IPS-11a (cell line): ENCODE results near the gene ARFGAP1.

Source experiments
- H3K4me3 ChIP-seq: one replicate; pipeline ENCODE4 v1.5.1; 2013; ENCODE audit warnings: low read depth, low read length, control low read depth

ARFGAP1 gene

DNA sequence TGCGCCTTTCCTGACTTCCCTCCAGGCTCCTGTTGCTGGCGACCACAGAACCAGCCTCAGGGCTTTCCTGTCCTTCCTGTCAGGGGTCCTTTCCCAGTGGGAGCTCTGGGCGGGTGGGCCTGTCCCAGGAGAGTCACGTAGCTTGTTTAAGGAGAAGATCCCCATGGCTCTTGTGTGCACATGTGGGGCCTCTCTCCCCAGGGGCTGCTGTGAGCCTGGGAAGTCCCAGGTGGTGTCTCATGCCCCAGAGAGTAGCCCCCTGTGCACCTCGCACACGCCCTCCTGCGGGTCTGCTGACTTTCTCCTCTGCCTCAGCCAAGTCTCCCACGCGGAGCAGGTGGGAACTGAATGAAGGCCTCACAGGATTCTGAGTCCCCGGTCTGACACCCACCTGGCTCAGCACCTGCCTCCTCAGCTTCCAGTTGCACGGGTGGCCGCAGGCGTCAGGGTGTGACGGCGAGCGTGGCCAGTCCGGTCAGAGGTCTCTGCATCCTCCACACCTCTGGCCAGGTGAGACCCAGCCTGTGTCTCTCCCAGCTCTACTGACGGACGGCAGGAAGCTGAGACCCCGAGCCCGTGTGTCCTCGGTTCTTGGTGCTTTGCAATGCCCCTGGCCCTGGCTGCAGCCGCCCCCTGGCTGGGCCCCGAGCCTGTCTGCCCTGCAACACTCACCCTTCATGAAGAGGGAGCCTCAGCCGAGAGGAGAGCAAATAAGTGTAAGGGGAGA, 12.7 kb upstream of the ARFGAP1 start:
- no peak overlapping the region for H3K4me3 ChIP-seq

DNA sequence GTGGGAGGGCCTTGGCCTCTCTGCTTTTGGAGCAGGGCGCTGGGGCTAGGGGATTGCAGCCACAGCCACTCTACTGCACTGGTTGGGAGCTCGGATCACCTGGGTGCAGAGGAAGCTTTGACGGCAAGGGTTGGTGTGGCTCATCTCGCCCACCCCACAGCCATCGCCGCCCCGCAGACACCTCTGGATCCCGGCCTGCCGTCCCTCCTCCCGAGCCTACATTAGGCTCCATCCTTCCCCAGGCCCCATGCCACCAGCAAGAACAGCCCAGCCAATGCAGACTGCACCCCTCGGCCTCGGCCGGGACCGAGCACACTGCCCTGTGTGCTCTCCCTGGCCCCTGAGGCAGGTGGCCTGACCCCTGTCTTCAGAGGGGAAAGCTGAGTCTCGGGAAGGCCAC, 12.1 kb upstream of the ARFGAP1 start:
- no peak overlapping the region for H3K4me3 ChIP-seq

DNA sequence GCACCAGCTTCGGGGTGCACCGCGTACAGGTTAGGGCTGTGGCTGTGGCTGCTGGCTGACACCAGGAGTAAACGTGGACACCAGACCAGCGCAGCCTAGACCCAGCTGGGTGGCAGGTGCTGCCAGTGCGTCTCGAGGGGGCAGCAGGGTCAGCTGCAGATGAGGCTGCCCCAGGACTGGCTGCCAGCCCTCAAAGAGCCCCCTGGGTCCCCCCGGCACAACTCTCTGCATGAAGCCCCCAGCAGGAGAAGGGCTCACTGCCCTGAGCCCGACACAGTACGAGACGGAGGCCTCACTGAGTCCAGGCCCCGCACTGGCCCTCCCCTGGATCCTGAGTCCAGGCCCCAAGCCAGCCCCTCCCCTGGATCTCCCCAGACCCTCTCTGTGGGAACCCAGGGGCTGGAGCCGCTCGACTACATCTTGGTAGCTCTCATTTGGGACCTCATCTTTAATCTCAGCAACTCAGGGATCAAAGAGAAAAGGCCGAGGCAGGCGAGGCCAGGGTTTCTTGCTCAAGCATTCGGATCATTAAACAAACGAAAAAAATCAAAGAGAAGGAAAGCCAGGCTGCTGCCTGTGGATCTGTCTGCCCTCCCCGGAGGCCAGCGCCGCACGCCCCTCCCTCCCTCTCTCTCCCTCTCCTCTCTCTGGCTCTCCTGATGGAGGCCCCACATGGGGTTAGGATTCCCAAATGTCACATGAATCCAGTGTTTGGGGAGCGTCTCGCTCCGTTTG, 11.4 kb upstream of the ARFGAP1 start:
- H3K4me3 ChIP-seq, result no peak overlapping the region

DNA sequence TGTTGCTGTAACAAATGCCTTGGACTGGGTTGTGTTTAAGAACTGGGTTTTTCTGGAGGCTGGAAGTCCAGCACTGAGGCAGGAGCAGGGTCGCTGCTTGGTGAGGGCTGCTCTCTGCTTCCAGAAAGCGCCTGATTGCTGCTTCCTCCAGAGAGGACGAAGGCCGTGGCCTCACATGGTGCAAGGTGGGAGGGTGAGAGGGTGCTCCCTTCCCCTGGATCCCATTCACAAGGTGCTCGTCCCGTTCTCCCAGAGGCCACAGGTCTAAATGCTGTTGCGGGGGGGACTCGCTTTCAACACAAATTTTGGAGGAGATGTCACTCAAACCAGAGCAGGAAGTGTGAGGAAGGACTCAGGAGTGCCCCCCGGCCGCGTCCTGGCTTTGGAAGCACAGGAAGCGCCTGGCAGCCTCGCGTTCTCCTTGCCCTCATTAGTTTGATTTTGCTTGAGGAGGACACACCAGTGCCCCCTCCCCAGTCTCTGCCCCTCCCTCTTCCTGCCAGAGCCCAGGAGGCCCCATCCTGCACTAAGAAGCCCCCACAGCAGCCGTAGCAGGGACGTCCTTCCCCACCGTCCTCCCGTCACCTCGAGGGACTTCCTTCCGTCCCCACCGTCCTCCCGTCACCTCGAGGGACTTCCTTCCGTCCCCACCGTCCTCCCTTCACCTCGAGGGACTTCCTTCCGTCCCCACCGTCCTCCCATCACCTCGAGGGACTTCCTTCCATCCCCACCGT, 10.7 kb upstream of the ARFGAP1 start:
- H3K4me3 ChIP-seq, result no peak overlapping the region

DNA sequence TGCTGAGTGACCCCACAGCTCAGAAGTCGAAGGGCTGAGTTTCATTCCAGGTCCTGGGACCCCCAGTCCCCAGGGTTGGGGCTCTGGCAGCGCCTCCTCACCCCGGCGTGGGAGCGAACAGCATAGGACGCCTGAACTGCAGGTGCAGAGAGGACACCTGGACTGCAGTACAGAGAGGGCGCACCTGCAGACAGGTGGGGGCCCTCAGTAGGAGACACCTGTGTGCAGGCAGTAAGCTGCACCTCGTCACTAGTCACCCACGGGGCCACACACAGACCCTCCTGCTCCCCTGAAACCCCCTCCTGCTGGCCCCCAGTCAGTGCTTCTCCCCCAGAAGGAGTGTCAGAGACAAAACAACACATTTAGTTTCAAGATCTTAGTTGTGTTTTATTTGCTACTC, 9.8 kb upstream of the ARFGAP1 start:
- H3K4me3 ChIP-seq, result no peak overlapping the region

DNA sequence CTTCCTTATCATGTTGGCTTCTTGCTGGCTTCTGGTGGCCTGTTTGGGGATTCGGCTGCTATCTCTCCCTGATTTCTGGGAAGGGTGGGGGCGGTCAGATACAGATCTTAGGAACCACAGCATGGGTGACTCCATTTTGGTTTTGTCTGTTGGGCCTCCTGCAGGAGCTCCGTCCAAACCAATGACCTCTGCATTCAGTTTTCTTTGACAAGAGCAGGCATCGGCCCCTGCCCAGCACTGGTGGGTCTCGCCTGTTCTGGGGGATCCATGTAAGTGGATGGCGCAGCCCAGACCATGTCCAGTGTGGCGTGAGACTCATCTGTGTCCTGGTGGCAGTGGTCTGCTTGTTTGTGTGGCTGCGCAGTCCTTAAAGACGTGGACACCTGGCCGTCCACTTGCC, 8.6 kb upstream of the ARFGAP1 start:
- H3K4me3 ChIP-seq, result no peak overlapping the region

DNA sequence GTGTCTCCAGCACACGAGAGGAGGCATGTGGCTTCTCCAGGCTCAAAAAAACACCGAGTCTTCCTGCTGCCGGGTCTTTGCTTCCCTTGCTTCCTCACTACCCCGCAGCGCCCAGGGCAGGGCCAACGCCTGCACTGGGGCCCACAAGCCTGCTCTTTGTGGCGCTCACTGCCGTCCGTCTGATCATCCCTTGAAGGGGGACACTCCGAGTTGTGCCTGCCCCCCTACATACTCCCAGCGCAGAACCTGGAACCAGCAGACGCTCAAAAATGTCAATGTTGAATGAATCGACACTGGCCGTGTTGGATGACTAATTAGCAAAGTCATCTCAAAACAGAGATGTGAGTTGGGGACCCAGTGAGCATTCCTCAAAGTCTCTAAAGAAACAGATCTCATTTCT, 8.1 kb upstream of the ARFGAP1 start:
- no peak overlapping the region for H3K4me3 ChIP-seq

DNA sequence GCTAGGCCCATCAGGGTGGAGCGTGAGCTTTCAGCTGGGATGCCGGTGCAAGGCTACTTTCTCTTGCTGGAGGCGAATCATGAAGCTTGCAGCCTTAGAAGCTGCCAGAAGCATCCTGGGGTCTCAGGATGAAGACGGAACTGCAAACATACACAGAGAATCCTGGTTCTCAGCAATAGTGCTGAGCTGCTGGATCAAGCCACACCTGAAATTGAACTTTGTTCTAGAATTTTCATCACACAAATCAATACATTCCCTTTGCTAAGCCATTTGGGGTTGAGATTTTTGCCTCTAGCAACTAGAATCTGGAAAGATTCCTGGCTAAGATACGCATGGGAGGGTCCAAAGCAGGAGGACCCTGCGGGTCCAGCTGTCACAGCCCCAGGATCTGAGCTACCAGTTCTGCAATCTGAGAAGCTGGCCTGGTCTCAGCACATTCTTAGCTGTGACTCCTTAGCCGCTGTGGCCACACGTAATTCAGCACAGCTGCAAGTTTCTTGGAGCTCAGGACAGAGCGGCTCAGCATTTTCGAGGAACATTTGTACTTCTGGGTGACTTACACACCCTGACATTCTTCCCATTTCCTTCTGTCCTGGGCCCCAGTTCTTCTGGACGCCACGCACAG, 6.6 kb upstream of the ARFGAP1 start:
- no peak overlapping the region for H3K4me3 ChIP-seq

DNA sequence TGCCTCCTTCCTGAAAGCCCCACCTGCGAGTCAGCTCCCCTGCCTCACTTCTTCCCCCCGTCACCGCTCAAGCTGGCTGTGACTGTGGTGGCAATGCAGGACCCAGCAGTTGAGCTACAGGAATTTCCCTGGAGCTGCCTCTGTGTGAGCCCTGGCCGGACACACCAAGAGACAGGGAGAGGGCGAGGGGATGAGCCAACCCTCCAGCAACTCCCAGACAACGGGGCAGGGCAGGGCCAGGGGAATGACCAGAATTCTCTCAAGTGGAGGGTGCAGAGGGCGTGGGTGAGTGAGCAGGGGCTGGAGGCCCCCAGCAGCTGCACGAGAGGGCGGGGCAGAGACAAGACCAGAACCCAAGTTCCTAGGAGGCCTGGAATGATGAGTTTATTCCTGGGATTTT, 4.9 kb upstream of the ARFGAP1 start:
- no peak overlapping the region for H3K4me3 ChIP-seq

DNA sequence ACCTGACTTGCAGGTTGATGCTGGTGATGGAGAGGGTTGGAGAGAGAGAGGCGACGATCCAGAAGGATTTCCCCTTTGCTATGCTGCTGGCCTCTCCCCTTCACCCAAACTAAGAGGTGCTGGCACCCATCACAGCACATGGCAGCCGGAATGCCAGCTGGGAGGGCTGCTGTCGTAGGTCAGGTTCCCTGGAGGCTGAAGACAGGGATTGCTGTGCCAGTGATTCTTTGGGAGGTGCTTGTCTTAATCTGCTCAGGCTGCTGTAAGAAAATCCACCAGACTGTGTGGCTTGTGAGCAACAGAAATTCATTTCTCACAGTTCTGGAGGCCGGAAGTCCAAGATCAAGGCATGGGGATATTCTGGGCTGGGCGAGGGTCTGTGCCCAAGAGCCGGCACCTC, 4.4 kb upstream of the ARFGAP1 start:
- H3K4me3 ChIP-seq, result no peak overlapping the region

DNA sequence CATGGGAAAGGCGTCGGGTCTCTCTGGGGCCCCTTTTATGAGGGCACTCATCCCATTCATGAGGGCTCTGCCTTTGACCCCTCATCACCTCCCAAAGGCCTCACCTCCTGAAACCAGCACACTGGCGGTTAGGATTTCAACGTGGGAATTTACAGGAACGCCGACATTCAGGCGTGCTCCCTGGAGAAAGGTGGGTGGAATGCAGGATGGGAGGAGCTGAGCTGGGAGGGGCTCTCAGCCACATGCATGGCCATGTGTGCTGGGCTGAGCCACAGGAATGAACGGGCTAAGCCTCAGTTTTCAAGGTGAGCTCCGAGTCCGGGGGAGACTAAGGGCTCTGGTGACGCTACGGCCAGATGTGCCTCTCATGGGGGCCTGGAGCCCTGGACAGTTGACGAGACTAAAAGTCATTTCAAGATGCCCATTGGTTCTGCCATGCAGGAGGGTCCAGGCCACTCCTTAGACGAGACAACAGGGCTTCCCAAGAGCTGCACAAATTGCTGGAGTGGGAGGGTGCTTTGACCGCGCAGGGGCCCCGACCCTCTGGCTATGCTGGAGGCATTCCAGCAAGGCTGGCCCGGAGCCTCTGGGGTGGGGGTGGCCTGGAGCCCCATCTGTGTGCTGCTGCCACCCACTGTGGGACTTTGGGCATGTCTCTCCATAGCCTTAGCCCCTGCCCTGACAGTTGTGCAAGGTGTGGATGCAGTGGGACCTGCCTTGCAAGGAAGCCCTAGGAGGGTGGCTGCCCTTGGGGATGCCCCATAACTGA, 3.8 kb upstream of the ARFGAP1 start:
- no peak overlapping the region for H3K4me3 ChIP-seq

DNA sequence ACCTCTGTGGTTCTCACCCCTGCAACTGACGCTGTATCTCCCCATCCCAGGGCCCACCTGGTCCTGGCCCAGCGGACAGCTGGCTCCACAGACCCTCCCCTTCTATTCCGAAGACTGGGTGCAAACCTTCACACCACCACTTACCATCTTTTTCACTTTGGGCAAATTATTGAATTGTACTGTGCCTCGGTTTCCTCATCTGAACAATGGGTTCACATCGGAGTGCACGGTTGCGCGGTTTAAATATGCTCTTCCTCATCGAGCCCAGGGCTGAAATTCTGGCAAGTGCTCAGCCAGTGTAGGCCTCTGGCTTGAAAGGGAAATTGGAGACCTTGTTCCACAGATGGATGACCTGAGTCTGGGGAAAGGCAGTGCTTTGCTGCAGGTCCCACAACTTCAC, 2.9 kb upstream of the ARFGAP1 start:
- no peak overlapping the region for H3K4me3 ChIP-seq

DNA sequence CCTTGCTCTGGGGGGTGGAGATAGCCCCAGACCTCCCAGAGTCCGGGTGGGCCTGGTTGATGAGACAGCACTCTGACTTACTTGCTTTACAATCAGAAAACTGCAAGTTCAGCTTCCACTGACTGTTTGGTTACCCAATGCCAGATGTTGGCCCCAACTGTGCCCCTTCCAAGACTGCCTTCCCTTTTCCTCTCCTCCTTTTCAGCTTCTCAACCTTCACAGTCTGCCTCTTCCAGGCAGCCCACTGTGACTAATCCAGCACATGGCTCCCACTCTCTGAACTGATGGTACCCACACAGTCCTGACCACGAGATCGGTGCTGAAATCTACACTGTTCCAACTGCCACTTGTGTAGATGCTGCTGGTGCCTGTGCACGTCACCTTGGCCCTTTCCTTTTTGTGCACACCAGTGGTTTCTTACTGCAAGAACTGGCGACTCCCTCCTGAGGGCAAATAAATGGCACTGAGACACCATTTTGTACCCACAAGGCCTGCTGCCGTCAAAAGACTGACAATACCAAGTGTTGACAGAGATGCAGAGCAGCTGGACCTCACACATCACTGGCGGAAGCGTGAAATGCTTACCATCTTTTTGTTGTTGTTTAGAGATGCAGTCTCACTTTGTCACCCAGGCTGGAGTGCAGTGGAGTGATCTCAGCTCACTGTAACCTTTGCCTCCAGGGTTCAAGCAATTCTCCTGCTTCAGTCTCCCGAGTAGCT, 1.8 kb upstream of the ARFGAP1 start:
- H3K4me3 ChIP-seq, result no peak overlapping the region

DNA sequence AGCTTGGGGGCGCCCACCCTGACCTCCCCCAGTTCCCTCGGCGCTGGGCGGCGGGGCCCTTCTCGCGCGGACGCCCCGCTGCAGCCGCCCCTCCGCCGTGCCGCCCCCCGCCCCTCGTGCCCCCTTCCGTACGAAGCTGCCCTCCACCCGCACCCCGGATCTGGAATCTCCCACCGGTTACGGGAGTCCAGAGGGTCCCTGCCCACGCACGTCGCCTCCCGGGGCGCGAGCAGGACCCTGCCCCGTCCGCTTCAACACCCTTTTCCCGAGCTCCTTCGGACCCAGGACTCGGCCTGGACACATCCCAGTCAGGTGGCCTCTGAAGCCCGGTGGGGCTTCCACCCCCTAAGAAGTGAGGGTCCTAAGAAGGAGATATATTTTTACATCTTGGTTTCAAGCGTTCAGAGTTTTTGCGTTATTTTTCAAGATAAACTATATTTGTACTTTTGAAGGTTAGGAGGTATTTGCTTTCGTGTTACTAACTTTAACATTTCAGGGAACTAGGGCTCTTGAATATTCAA, 506 bp downstream of the ARFGAP1 start:
- H3K4me3 ChIP-seq, result peak overlapping the region; percentile 75

DNA sequence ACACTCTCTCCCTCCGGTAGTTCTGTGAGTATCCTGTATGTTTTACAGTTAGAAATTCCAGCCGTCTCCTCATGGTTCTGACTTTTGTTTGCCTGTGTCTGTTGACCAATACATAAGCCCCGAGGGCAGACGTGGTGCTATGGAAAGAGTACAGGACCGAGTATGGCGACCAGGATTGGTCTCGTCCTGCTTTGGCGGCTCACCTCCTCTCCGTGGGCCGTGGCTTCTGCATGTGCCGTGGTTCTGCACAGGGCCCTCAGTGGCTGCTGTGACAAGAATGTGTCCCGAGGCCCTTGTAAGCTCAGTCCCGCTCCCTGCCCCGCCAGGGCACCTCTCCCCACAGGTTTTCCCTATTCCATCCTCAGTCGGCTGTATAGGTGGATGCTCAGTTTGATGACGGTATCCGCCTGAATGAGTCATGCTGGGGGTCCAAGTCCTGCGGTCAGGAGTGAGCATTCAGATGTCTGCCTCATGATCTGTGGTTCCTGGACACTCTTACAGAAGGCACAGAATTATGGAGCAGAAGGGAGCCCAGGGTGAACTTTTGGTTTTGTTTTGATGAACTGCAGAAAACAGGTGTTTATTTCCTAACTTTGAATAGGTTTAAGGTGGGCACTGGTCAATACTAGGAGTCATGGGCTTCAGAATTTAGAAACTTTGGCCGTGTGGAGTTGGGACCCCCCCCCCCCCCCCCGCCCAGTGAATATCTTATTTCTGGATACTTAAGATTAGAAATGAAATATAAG, 1.2 kb downstream of the ARFGAP1 start:
- H3K4me3 ChIP-seq, result peak overlapping the region; percentile 75

DNA sequence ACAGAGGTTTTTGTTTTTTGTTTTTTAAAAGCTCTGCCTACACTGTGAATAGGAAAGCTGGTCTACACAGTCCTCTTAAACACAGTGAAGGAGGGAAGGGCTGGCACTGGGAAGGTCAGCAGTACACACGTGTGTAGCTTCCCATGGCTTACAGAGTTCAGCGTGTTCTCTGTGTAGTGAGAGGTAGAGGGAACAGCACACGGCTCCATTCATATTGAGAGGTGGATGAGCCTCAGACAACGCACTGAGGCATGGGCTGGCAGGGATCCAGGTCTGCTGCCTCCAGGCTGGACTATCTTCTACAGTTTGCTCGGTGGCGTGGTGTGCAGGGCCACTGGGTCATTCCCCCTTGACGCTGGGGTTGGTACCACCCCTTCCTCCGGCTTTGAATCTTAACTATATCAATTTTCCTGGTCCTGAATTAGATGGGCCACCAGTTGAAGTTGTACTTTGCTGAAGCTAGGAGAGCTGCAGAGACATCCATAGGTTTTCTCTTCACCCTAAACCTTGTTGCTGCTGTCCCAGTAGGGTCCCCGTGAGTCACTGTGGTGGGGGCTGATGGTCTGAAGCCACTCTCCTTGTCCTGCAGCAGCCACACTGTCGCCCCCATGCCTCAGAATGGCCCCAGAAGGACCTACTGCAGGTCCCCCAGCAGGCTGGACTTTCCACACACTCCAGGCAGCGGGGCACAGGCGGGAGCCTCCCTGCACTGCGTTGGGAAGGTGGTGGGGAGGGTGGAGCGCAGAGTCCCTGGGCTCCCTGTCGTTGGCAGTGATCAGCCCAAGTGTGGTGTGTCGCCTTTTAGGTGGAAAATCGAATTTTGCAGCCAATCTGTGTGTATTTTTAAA, 2.0 kb downstream of the ARFGAP1 start:
- no peak overlapping the region for H3K4me3 ChIP-seq

DNA sequence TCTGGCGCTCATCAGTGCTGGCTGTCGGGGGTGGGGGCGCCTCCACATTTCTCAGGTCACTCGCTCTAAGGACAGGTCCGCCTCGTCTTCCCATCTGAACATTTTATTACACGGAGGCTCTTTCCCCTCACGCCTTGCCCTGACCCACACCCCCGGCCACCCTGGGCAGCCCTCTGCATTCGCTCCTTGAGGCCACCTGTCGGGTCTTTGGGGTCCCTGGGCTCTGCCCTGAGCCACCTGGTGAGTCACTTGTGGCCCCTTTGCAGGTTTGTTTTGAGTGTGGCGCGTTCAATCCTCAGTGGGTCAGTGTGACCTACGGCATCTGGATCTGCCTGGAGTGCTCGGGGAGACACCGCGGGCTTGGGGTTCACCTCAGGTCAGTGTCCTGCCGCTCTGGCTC, 3.2 kb downstream of the ARFGAP1 start:
- H3K4me3 ChIP-seq, result no peak overlapping the region

DNA sequence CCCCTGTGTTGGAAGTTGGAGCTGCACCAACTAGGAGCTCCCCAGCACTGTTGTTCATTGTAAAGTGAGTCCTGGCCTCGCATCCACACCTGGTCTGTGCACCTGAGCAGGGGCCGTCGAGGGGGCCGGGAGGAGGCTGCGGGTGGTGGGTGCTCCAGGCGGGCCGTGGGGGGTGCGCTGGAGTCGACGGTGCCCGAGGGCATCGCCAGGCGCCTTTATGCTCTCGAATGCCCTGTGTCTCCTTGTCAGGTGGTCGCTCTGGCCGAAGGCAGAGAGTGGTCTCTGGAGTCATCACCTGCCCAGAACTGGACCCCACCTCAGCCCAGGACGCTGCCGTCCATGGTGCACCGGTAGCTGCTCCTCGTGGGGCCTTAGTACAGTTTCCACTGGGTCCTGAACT, 4.3 kb downstream of the ARFGAP1 start:
- no peak overlapping the region for H3K4me3 ChIP-seq
